Measurements from ENCODE around the gene TAGLN3.

DNA sequence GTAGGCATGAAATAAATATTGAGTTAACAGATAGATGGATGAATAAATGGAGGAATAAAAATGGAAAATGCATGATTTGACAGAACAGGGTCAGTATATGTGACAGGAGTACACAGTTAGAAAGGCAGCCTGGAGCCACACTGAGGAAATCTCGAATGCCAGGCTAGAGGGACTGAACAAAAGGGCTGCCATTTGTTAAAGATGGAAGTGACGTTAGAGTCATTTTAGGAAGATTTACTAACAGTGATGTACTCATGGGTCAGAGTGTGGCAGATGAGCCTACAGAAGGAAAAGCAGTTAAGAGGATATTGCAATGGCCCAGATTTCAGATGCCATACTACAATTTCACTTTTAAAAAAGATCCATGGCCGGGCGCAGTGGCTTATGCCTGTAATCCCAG is 28.4 kb downstream of the TAGLN3 start:
- TF ChIP-seq, protein P1, sequence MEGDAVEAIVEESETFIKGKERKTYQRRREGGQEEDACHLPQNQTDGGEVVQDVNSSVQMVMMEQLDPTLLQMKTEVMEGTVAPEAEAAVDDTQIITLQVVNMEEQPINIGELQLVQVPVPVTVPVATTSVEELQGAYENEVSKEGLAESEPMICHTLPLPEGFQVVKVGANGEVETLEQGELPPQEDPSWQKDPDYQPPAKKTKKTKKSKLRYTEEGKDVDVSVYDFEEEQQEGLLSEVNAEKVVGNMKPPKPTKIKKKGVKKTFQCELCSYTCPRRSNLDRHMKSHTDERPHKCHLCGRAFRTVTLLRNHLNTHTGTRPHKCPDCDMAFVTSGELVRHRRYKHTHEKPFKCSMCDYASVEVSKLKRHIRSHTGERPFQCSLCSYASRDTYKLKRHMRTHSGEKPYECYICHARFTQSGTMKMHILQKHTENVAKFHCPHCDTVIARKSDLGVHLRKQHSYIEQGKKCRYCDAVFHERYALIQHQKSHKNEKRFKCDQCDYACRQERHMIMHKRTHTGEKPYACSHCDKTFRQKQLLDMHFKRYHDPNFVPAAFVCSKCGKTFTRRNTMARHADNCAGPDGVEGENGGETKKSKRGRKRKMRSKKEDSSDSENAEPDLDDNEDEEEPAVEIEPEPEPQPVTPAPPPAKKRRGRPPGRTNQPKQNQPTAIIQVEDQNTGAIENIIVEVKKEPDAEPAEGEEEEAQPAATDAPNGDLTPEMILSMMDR (IDR thresholded peaks at IDR 0.05) = no peak
- no peak for TF ChIP-seq POLR2A (IDR thresholded peaks at IDR 0.05)

All from testis (tissue), 2 donors.